ENCODE measurements around the gene GTSE1.

GTSE1 gene

DNA sequence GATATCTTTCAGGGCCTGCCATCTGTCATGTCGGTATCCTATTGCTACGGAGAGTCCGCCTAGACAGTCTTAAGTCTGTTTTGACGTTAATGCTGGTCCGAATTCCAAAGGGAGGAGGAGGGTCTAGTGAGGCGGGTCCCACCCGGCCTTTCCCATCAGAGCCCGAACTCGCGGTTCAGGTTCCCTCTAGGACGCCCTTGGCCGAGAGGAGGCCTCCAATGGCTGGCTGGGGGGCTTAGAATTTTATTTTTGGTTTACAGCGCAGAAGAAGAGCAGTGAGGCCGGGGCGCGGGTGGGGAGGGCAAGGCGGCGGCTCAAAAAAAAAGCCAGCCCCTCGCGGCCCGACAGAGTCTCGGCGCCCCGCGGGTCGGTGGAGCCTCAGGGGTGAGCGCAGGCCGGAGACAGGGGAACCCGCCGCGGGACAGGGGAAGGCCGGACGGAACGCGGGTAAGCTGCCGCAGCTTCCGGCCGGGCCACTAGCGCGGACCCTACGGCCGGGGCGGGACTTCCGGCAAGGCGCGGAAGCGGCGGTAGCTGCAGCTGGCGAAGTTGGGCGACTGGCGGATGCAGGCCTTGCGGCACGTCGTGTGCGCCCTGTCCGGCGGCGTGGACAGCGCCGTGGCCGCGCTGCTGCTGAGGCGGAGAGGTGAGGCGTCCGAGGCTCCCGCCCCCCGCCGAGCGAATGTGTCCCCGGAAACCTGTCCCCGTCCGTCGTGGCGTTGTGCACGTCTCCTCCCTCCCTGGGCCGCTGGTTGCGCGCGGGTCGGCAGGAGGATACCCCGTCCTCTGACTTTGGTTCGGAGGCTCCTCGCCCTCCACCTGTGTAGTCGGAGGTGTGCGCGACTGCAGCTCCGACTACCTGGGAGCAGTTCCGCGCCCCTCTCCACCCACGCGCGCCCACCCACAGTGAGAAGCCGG lies 38.8 kb downstream of the GTSE1 start, which contains the start of gene TRMU:
Gene TRMU (plus strand): TSS at position 514 of the 918 bp plus-strand sequence. CDS start 51 bp downstream, at position 565.
- TF ChIP-seq TAF1 (IDR thresholded peaks at IDR 0.05; ENCODE audit: borderline replicate concordance, insufficient read depth, low read length) (peak; percentile 93), SIN3A (IDR thresholded peaks at IDR 0.05; ENCODE audit: borderline replicate concordance, insufficient read depth, low read length) (no peak), POLR2AphosphoS5 (IDR thresholded peaks at IDR 0.05; ENCODE audit: low read depth, low read length) (peak; percentile 61; the same call in 1 of the 2 replicates), FOXP2 (optimal IDR thresholded peaks at IDR 0.05; ENCODE audit: borderline replicate concordance, extremely low read depth, extremely low read length, insufficient read depth) (peak; percentile 95)
- TF ChIP-seq, protein P1, sequence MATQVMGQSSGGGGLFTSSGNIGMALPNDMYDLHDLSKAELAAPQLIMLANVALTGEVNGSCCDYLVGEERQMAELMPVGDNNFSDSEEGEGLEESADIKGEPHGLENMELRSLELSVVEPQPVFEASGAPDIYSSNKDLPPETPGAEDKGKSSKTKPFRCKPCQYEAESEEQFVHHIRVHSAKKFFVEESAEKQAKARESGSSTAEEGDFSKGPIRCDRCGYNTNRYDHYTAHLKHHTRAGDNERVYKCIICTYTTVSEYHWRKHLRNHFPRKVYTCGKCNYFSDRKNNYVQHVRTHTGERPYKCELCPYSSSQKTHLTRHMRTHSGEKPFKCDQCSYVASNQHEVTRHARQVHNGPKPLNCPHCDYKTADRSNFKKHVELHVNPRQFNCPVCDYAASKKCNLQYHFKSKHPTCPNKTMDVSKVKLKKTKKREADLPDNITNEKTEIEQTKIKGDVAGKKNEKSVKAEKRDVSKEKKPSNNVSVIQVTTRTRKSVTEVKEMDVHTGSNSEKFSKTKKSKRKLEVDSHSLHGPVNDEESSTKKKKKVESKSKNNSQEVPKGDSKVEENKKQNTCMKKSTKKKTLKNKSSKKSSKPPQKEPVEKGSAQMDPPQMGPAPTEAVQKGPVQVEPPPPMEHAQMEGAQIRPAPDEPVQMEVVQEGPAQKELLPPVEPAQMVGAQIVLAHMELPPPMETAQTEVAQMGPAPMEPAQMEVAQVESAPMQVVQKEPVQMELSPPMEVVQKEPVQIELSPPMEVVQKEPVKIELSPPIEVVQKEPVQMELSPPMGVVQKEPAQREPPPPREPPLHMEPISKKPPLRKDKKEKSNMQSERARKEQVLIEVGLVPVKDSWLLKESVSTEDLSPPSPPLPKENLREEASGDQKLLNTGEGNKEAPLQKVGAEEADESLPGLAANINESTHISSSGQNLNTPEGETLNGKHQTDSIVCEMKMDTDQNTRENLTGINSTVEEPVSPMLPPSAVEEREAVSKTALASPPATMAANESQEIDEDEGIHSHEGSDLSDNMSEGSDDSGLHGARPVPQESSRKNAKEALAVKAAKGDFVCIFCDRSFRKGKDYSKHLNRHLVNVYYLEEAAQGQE (IDR thresholded peaks at IDR 0.05; ENCODE audit: insufficient read depth in 1 of 2, low read depth in 2 of 2, low read length in 2 of 2), result 0 out of 4 replicates have a peak, but pooled peaks of 1 of the 2 experiments have one; percentile 57

- TF ChIP-seq TAF1 (IDR thresholded peaks at IDR 0.05; ENCODE audit: borderline replicate concordance, insufficient read depth, low read length), result no peak
- TF ChIP-seq, protein P1 (IDR thresholded peaks at IDR 0.05; ENCODE audit: insufficient read depth in 1 of 2, low read depth in 2 of 2, low read length in 2 of 2), result no peak
- TF ChIP-seq POLR2AphosphoS5 (IDR thresholded peaks at IDR 0.05; ENCODE audit: low read depth, low read length), result no peak
- TF ChIP-seq SIN3A (IDR thresholded peaks at IDR 0.05; ENCODE audit: borderline replicate concordance, insufficient read depth, low read length), result no peak
- no peak for TF ChIP-seq FOXP2 (optimal IDR thresholded peaks at IDR 0.05; ENCODE audit: borderline replicate concordance, extremely low read depth, extremely low read length, insufficient read depth)
Measured at GRCh38 chr22:46336119-46337078, 39.7 kb downstream of the GTSE1 start.

DNA sequence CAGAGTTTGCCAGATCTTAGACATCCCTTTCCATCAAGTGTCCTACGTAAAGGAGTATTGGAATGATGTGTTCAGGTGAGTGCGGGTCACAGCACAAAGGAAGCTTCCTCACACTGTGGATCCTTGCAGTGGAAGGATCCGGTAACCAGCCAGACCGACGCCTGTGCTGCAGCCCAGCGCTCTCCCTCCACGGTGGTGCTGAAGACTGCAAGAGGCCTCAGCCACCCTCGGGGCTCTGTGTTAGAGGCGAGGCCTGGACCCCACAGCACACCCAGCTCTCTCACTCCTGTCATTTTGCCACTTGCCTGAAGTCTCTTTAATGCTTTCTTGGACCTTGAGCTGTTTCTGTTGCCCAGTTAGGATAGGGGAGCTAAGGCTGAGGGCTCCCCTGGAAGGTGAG lies 41.2 kb downstream of the GTSE1 start:
- TF ChIP-seq, protein P1 (IDR thresholded peaks at IDR 0.05; ENCODE audit: insufficient read depth in 1 of 2, low read depth in 2 of 2, low read length in 2 of 2), result peak in 1 of 2 experiments; percentile 65; a peak in 2 of 4 replicates
- no peak for TF ChIP-seq POLR2AphosphoS5 (IDR thresholded peaks at IDR 0.05; ENCODE audit: low read depth, low read length)

- TF ChIP-seq TAF1 (IDR thresholded peaks at IDR 0.05; ENCODE audit: borderline replicate concordance, insufficient read depth, low read length), result no peak
- TF ChIP-seq SIN3A (IDR thresholded peaks at IDR 0.05; ENCODE audit: borderline replicate concordance, insufficient read depth, low read length), result no peak
- TF ChIP-seq, protein P1 (IDR thresholded peaks at IDR 0.05; ENCODE audit: insufficient read depth in 1 of 2, low read depth in 2 of 2, low read length in 2 of 2), result no peak
Measured at GRCh38 chr22:46338636-46339035, 42.0 kb downstream of the GTSE1 start.
